SK-N-DZ (cell line): ENCODE measurements around the gene BTBD19.
"Not testable (repeated sequence)": the region's sequence is repeated elsewhere in the genome, so short reads cannot be mapped to it uniquely, and the experiment has no call there.

Source experiments
- DNase-seq: peaks from one replicate; pipeline ENCODE4 v3.0.0-alpha.2; 2015; ENCODE audit warnings: low spot score

Gene BTBD19

GRCh38 chr1:44828003-44828651, 19.8 kb downstream of the BTBD19 start:
- no peak for DNase-seq

GRCh38 chr1:44828841-44829440, 20.6 kb downstream of the BTBD19 start:
- no peak for DNase-seq

GRCh38 chr1:44829506-44830384, 21.4 kb downstream of the BTBD19 start:
- DNase-seq: no peak

- no peak for DNase-seq
These were observed 22.6 kb downstream of the BTBD19 start for GRCh38 chr1:44830900-44831304.

GRCh38 chr1:44831516-44831915, 23.2 kb downstream of the BTBD19 start:
- no peak for DNase-seq

GRCh38 chr1:44832056-44832705, 23.9 kb downstream of the BTBD19 start:
- no peak for DNase-seq

GRCh38 chr1:44834328-44834727, 26.0 kb downstream of the BTBD19 start:
- no peak for DNase-seq

- peak; percentile 77 for DNase-seq
These were observed 27.7 kb downstream of the BTBD19 start for GRCh38 chr1:44835738-44836675.

GRCh38 chr1:44838294-44838693, 30.0 kb downstream of the BTBD19 start:
- not testable (repeated sequence) for DNase-seq

GRCh38 chr1:44839576-44839975, 31.3 kb downstream of the BTBD19 start:
- no peak for DNase-seq

- no peak for DNase-seq
These were observed 34.2 kb downstream of the BTBD19 start for GRCh38 chr1:44842486-44842861.

GRCh38 chr1:44842862-44843655, 34.7 kb downstream of the BTBD19 start, which contains the start of gene PTCH2:
Gene PTCH2, minus strand, starts transcription at chr1:44843253. Its CDS starts 321 bp downstream, at chr1:44842932.
- peak; percentile 88 for DNase-seq

GRCh38 chr1:44846985-44847384, 38.7 kb downstream of the BTBD19 start:
- DNase-seq: no peak

- no peak for DNase-seq
These were observed 39.5 kb downstream of the BTBD19 start for GRCh38 chr1:44847845-44848244.

- DNase-seq: no peak
These were observed 40.3 kb downstream of the BTBD19 start for GRCh38 chr1:44848456-44849181.

GRCh38 chr1:44849575-44850132, 41.3 kb downstream of the BTBD19 start:
- no peak for DNase-seq

- no peak for DNase-seq
These were observed 43.0 kb downstream of the BTBD19 start for GRCh38 chr1:44851308-44851707.

- DNase-seq: no peak
These were observed 44.9 kb downstream of the BTBD19 start for GRCh38 chr1:44853201-44853600.

GRCh38 chr1:44854970-44855369, 46.6 kb downstream of the BTBD19 start:
- DNase-seq: no peak
